Fibroblast of pulmonary artery (primary cell): ENCODE measurements around the gene CRLF2.
"Not testable (repeated sequence)": the region's sequence is repeated elsewhere in the genome, so short reads cannot be mapped to it uniquely, and the experiment has no call there.

Experiments used
- DNase-seq: peaks from one replicate; pipeline ENCODE4 v3.0.0-alpha.2; 2010; ENCODE audit warnings: low read depth
- H3K4me3 ChIP-seq: replicated peaks from 2 replicates; pipeline ENCODE4 v1.5.1; 2011; ENCODE audit warnings: low read depth, mild to moderate bottlenecking, control low read depth, low read length, moderate library complexity
- TF ChIP-seq, protein P1 (sequence below): IDR thresholded peaks from 2 replicates; pipeline ENCODE4 v1.5.1; 2011; ENCODE audit warnings: mild to moderate bottlenecking, control low read depth, low read length, inconsistent platforms; ENCODE audit errors: missing control alignments

Gene CRLF2

DNA sequence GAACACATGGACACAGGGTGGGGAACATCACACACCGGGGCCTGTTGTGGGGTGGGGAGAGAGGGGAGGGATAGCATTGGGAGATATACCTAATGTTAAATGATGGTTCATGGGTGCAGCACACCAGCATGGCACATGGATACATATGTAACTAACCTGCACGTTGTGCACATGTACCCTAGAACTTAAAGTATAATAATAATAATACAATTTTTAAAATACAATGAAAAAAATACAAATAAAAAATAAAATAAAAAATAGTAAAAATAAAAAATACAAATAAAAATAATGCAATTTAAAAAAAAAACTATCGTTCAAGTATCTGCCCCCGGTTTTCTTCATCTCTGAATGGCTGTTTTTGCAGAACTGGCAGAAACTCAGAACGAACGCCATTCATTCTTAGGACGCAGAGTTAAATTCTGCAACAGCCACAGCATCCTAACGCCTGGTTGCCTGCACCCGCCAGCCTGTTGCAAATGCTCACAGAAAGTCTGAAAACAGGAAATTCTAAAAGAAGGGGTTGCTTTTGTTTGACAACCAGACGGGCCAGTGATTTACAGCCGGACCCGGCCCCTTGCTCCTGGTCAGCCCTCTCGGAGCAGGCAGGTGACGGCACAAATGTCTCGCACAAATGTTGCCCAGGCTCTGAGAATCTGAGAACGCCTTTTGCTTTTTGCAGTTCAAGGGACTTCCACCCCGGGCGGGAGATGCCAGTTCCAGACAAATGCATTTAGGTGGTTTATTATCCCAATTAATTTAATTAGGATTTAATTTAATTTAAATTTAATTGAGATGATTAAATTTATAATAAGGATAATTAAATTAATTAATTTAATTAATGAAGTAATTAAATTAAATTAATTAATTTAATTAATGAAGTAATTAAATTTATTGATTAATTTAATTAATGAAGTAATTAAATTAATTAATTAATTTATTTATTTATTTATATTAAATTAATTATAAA, 47.8 kb downstream of the CRLF2 start:
- H3K4me3 ChIP-seq, result no peak overlapping the region
- peak; percentile 6 for DNase-seq
- TF ChIP-seq, protein P1, sequence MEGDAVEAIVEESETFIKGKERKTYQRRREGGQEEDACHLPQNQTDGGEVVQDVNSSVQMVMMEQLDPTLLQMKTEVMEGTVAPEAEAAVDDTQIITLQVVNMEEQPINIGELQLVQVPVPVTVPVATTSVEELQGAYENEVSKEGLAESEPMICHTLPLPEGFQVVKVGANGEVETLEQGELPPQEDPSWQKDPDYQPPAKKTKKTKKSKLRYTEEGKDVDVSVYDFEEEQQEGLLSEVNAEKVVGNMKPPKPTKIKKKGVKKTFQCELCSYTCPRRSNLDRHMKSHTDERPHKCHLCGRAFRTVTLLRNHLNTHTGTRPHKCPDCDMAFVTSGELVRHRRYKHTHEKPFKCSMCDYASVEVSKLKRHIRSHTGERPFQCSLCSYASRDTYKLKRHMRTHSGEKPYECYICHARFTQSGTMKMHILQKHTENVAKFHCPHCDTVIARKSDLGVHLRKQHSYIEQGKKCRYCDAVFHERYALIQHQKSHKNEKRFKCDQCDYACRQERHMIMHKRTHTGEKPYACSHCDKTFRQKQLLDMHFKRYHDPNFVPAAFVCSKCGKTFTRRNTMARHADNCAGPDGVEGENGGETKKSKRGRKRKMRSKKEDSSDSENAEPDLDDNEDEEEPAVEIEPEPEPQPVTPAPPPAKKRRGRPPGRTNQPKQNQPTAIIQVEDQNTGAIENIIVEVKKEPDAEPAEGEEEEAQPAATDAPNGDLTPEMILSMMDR, result no peak

DNA sequence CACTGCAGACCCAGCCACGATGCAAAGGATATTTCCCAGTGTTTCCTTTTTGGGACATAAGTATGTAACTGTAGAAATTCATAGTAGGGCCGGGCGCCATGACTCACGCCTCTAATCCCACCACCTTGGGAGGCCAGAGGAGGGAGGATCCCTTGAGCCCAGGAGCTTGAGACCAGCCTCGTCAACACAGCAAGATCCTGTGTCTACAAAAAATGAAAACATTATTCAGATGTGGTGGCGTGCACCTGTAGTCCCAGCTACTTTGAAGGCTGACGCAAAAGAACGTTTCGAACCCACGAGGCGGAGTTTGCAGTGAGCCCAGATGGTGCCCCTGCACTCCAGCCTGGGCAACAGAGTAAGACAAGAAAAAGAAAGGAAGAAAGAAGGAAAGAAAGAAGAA, 49.2 kb downstream of the CRLF2 start:
- DNase-seq, result no peak
- TF ChIP-seq, protein P1, result no peak
- no peak overlapping the region for H3K4me3 ChIP-seq

DNA sequence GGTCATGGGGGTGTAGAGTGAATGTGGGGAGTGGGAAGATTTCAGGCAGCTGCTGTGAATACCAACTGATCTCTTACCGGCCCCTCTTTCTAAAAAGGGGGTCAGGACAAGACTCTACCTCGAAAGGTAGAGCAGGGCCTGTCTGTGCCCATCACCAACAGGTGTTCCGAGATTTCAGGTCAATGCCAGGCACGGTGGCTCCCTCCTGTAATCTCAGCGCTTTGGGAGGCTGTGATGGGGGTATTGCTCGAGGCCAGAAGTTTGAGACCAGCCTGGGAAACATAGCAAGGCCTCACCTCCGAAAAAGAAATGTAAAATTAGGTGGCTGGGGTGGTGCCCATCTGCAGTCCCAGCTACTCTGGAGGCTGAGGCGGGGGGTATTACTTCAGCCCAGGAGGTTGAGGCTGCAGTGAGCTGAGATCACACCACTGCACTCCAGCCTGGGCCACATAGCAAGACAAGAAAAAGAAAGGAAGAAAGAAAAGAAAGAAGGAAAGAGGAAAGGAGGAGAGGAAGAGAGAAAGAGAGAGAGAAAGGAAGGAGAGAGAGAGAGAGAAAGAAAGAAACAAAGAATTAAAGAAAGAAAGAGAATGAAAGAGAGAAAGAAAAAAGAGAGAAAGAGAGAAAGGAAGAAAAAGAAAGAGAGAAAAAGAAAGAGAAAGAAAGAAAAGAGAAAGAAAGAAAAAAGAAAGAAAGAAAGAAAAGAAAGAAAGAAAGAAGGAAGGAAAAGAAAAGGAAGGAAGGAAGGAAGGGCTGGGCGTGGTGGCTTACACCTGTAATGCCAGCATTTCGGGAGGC, 50.1 kb downstream of the CRLF2 start:
- H3K4me3 ChIP-seq, result no peak overlapping the region
- TF ChIP-seq, protein P1, result no peak
- DNase-seq, result no peak

DNA sequence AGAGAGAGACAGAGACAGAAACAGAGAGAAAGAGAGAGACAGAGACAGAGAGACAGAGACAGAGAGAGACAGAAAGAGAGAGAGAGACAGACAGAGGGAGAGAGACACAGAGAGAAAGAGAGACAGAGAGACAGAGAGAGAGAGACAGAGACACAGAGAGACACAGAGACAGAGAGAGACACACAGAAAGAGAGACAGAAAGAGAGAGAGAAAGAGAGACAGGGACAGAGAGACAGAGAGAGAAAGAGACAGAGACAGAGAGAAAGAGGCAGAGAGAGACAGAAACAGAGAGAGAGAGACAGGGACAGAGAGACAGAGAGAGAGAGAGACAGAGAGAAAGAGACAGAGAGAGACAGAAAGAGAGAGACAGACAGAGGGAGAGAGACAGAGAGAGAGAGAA, 52.9 kb downstream of the CRLF2 start:
- DNase-seq, result no peak
- H3K4me3 ChIP-seq, result no peak overlapping the region
- TF ChIP-seq, protein P1, result no peak

DNA sequence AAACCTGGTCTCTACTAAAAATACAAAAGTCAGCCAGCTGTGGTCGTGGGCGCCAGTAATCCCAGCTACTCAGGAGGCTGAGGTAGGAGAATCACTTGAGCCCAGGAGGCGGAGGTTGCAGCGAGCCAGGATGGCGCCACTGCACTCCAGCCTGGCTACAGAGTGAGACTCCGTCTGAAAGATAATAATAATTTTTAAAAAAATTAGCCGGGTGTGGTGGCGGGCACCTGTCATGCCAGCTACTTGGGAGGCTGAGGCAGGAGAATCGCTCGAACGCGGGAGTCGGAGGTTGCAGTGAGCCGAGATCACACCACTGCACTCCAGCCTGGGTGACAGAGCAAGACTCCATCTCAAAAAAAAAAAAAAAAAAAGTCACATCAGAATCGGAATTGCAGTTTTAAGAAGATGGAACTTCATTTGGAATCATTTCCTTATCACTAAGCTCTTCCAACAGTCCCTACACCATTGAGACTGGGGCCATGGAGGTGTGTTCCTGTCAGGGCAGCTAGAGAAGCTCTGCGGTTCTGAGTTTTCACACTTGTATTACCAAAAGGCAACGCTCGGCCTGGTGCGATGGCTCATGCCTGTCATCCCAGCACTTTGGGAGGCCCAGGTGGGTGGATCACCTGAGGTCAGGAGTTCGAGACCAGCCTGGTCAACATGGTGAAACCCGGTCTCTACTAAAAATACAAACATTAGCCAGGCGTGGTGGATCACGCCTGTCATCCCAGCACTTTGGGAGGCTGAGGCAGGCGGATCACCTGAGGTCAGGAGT, 55.6 kb downstream of the CRLF2 start:
- H3K4me3 ChIP-seq, DNase-seq: not testable (repeated sequence)

DNA sequence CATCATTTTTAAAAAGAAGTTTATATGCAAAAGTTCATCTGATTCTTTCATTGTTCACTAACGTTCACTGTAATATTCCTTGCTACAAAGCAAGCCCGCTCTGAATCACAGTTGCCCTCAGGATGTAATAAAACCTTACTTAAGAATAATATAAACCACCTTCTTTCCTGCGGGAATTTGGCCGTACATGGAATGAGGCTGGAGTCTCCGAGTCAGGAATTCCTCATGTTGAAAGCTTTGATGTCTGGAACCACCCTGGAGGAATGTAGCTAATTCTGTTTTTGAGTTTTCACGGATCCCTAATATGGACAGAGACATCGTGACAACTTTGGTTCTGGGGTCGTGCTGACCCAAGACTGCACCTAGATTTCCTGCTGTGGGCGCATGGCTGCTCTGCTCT, 58.5 kb downstream of the CRLF2 start:
- TF ChIP-seq, protein P1, result no peak
- no peak overlapping the region for H3K4me3 ChIP-seq
- no peak for DNase-seq

DNA sequence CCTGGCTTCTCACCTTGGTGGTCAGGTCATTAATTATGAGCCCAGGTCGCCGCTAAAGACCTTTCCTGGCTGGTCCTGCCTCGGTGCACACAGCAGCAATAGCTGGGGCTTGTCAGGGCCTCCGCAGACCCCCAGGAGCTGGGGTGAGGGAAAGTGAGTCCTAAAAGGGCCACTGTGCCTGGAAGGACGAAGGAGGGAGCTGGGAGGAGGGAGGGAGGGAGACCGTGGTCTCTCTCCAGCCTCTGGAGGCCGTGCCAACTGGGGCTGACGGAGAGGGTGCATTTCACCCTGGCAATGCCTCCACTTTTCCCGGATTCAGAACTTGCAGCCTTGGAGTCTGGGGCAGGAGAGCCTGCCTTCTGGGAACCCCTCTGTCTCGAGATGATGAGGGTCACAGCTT, 60.4 kb downstream of the CRLF2 start:
- DNase-seq, result no peak
- no peak overlapping the region for H3K4me3 ChIP-seq
- TF ChIP-seq, protein P1, result no peak
